Measurements from ENCODE around the gene CD300LD.
"Not testable (repeated sequence)": the region's sequence is repeated elsewhere in the genome, so short reads cannot be mapped to it uniquely, and the experiment has no call there.

Gene CD300LD

GRCh38 chr17:74592087-74592990 is at the start of gene CD300LD:
CD300LD (minus strand) TSS chr17:74592283; CDS start chr17:74592202, 81 bp downstream.
- no peak for DNase-seq

DNA sequence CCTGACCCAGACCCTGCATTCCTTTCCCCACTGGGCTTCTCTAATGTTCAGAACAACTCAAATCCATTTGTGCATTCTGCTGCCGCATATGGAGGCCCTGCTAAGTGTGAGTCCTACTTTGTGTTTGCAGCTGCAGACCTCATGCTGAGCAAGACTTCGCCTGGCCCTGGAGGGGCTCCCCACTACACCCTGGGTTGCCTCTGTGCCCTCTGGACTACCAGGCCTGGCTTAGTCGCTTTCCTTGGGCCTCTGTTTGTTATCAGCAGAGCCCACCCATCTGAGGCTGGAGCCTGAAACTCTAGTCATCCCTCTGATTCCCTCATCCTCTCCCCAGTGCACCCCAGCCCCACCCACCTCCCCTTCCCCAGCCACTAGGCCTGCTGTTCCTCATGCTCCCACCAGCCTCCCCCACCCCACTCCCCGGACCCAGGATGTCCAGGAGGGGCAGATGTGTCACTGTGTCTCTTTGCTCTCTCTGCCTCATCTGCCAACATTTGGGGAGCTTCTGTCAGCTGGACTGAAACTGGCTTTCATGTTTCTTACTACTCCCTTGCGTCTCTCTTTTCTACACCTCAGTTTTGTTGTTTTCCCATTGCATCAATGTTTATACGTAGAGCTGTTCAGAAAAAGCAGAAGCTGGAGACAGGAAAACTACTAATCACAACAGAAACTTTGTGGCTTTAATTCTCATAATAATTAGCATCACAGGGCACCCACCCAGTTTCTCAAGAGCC is 49.3 kb upstream of the CD300LD start:
- no peak for DNase-seq

DNA sequence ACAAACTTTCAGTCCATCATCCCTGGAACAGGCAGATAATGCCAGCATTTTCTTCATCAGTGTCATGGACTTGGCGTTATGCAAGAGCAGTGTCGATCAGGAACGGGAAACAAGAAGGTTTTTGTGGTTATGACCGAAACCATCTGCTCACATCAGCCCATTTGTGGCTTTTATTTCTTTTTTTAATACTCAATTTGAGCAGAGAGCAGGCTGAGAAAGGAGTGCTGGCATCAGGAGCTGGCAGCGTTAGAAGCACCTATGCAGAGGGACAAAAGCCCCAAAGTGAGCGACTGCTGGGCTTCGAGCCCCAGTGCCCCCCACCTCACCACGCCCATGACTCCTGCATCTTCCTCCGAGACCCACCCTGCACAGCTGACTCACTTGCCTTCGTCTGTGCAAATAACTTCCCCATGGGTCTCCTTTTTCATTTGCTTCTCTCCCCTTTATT is 47.6 kb upstream of the CD300LD start:
- DNase-seq = peak in 2 of 56 donors; percentile 2 to 7

DNA sequence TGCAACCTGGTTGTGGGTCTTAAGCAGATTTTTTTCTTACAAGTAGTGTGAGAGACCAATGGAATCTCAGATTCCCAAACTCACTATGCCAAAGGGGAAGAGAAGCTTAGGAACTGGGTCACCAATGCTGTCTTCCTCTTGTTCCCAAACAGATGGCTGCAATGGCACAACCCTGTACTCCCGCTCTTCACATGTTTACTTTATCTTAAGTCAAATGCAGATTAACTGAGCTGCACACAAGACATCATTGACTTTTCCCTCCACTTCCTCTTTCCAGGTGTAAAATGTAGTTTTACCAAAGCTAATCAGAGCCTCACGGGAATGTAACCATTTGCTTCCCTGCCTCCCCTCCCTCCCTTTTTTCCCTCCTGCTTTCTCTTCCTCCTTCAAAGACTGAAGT is 45.8 kb upstream of the CD300LD start:
- no peak for DNase-seq

GRCh38 chr17:74637265-74637664 is 45.2 kb upstream of the CD300LD start:
- DNase-seq = no peak

DNA sequence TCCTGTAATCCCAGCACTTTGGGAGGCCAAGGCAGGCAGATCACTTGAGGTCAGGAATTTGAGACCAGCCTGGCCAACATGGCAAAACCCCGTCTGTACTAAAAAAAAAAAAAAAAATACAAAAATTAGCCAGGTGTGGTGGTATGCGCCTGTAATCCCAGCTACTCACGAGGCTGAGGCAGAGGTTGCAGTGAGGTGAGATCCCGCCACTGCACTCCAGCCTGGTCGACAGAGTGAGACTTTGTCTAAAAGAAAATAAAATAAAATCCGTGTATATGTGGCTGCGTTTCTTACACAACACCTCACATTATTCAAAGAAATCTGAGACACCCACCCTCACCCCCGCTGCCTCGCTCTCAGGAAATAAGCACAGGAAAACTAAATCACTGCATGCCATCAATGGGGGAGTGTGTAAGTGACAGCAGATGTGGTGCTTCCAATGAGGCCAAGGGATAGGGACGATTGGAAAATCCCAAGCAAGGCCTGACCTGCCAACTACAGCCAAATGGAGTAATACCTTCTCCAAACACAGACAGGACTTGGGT is 44.5 kb upstream of the CD300LD start:
- not testable (repeated sequence) for DNase-seq

DNA sequence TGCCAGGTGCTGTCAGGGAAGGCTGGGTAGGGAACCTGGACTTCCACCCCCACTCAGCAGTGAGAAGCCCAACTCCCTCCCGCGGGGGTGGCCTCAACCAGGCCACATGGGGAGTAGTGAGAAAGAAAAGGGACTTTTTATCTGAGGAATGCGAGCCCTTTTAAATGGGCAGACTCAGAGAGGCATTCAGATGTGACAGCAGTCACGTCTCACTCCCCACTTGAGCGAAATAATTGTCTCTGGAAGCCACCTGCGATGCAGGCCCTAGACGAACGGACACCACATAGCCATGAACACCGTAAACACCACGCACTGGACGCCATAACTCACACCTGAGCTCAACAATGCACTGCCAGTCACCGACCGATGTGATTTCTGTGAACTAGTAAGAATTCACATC is 43.3 kb upstream of the CD300LD start:
- DNase-seq = no peak

GRCh38 chr17:74633326-74633725 is 41.2 kb upstream of the CD300LD start:
- no peak for DNase-seq

DNA sequence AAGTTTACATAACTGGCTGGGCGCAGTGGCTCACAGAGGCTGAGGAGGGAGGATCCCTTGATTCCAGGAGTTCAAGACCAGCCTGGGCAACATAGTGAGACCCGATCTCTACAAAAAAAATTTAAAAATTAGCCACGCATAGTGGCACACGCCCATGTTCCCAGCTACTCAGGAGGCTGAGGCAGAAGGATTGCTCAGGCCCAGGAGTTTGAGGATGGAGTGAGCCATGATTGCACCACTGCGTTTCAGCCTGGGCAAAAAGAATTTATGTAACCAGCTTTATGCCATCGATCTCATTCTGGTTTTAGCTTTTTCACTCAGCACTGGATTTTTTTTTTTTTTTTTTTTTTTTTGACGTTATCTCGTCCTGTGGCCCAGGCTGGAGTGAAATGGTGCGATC is 40.5 kb upstream of the CD300LD start:
- DNase-seq = no peak

DNA sequence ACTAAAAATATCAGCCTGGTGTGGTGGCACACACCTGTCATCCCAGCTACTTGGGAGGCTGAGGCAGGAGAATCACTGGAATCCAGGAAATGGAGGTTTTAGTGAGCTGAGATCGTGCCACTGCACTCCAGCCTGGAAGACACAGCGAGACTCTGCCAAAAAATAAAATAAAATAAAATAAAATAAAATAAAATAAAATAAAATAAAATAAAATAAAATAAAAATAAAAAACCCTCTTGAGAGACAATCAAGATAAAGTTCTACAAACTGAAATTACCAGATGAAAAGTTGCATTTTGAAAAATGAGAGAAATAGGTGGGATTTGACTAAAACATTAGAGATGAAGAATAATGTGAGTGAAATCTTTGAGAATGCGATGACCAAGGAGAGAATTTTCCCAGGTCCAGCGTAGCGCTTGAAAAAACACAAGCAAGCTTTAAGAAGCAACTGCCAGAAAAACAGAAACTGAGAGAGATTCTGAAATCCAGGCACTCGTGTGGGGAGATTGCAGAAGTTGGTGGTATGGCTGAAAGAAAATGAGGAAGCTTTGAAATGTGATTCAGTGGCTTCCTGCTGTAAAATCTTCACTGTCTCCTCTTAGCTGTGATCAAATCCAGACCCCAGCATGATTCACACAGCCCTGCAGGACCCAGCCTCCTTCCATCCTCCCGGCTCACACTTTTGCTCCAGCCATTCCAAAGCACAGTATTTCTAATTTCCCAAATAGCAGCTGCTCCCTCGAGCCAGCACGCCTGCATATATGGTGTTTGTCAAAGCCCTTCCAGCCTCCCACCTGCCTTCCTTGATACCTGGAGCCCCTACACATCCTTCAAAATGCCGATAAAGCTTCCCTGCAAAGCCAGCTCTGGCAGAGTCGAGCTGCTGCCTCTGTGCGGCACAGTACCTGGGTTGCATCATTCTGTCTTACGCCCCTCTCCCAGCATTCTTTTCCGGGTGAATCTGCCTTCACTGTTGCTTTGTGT is 39.7 kb upstream of the CD300LD start:
- peak in 3 of 56 donors; percentile 4 to 32 (median 9) for DNase-seq

DNA sequence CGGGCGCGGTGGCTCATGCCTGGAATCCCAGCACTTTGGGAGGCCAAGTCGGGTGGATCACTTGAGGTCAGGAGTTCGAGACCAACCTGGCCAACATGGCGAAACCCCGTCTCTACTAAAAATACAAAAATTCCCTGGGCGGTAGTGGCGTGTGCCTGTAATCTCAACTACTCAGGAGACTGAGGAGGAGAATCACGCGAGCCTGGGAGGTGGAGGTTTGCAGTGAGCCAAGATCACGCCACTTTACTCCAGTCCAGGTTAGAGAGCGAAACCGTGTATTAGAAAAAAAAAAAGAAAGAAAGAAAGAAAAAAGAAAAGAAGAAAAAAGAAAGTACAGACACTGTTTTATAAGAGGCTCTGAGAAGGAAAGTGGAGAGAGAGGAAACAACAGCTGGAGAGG is 38.2 kb upstream of the CD300LD start:
- DNase-seq = not testable (repeated sequence)

- DNase-seq = no peak
These were observed 33.6 kb upstream of the CD300LD start for GRCh38 chr17:74625661-74626060.

DNA sequence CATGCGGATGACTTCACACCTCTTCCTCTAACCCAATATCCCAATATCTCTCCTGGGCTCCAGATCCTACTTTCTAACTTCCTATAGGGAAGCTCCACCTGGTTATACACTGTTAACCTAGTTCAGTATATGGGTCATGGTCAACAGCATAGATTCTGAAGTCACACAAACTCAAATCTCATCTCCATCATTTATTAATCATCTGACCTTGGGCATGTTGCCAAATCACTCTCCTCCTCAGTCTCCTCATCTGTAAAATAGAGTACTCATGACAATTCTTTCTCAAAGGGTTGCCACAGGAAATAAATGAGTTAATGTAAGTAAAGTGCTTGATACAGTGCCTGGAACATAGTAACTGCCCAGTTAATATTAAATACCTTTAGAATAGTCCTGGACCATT is 32.0 kb upstream of the CD300LD start:
- DNase-seq = no peak

- no peak for DNase-seq
These were observed 31.6 kb upstream of the CD300LD start, which contains the start of gene CD300E for GRCh38 chr17:74623693-74624093. CD300E (minus strand) TSS chr17:74623738; CDS start chr17:74623621, 117 bp downstream.

GRCh38 chr17:74619077-74619673 is 27.1 kb upstream of the CD300LD start:
- peak in 2 of 56 donors; percentile 11 to 14 for DNase-seq

DNA sequence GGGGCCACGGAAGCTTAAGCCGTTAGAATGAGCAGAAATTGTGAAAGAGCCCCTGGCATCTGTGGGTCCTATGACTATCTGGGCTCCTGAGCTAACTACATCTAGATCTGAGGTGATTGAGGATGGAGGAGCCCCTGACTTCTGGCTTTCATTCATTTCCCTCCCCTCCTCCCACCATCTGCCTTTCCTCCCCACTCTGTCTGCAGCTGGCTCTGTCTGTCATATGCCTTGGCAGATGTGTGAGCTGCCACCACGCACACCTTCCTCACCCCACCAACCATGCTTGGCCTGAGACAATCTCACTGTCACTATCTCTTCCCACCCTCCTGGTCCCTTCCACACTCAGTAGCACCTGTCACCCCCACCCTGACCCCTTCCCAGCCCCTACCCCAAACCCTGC is 26.4 kb upstream of the CD300LD start:
- no peak for DNase-seq

DNA sequence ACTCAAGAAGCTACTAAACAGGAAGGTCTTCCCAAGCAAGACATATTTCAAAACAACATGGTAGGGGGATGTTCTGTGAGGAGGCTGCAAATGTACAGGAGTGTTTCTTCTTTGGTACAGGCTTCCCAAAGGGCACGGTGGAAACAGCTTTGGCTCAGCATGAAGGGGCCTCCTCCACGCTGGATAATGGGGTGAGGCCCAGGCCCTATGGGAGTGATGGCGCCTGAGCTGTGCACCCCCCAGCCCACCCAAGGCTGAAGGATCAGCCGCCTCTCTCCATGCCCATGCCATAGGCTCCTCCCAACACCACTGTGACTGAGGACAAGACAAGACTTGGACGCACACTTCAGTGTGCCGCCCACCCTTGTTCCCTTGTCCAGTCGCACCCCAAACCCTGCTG is 24.6 kb upstream of the CD300LD start:
- no peak for DNase-seq

DNA sequence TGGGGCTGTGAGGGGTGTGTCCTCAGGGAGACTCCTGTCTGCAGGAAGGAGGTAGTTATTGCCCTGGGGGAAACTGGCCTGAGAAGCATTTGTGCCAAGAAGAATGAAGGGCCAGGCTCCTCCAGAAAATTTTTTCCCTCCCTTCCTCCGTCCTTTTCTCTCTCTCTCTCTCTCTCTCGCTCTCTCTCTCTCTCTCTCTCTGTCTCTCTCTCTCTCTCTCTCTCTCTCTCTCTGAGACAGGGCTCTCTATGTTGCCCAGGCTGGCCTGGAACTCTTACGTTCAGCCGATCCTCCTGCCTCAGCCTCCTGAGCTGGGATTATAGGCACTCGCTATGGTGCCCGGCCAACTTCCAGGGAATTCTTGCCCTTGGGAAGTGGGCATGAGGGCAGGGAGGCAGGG is 20.0 kb upstream of the CD300LD start:
- DNase-seq = no peak

- DNase-seq = no peak
These were observed 18.0 kb upstream of the CD300LD start for GRCh38 chr17:74610108-74610507.

DNA sequence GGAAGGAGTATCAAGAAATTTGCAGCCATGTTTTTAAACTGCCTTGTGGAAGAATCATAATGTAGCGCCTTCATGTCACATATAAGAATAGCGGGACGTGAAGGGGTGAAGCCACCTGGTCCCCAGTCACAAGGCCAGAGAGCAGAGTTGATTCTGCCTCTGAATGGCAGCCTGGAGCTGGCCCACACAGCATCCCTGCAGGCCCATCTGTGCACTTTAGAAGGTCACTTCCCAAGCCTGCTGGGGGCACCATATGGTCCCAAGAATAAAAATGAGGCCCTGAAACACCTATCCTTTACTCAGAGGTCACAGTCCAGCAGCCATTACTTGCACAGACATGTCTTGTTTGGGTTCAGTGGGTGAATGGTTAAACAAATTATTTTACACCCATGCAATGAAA is 16.4 kb upstream of the CD300LD start:
- DNase-seq = no peak
